Neural crest cell (in vitro differentiated cells): ENCODE measurements around the gene TMBIM1. TPM values are rescaled to one million over a fixed set of nuclear protein-coding genes. Genes with fewer than 3 reads are reported as not detected.
A peak's percentile ranks its signal among the peaks of the same experiment; 100 is the strongest.

Experiments
- DNase-seq: peaks from one replicate; pipeline ENCODE4 v3.0.0; 2021; ENCODE audit warnings: low read depth, mixed read lengths, low spot score
- H3K27ac Mint-ChIP-seq: one replicate; pipeline ENCODE4 v1.8.0; 2021; ENCODE audit warnings: mild to moderate bottlenecking, mixed read lengths; ENCODE audit not compliant: unreplicated experiment
- H3K27me3 Mint-ChIP-seq: 2 replicates; pipeline ENCODE4 v1.8.0; 2021; ENCODE audit warnings: low read depth, mild to moderate bottlenecking, mixed read lengths
- H3K36me3 Mint-ChIP-seq: 2 replicates; pipeline ENCODE4 v1.8.0; 2021; ENCODE audit warnings: low read depth, mild to moderate bottlenecking, mixed read lengths
- H3K4me1 Mint-ChIP-seq: 2 replicates; pipeline ENCODE4 v1.8.0; 2021; ENCODE audit warnings: mixed read lengths
- H3K4me3 Mint-ChIP-seq: one replicate; pipeline ENCODE4 v1.8.0; 2021; ENCODE audit warnings: mild to moderate bottlenecking, mixed read lengths
- H3K9me3 Mint-ChIP-seq: 2 replicates; pipeline ENCODE4 v1.8.0; 2021; ENCODE audit warnings: mixed read lengths
- CTCF ChIP-seq: fragments of 200-600 bp; sonication (generic); conservative IDR thresholded peaks from 2 replicates; pipeline ENCODE4 v1.5.0; 2021; ENCODE audit warnings: antibody characterized with exemption, mild to moderate bottlenecking
- total RNA-seq: library from RNA; stranded (reverse); gene quantifications from 2 replicates; pipeline ENCODE4 v1.2.1, GENCODE V29; 2021

Gene TMBIM1
- total RNA-seq, 1 donor from 2014 or later, result 8.5 TPM

- H3K9me3 Mint-ChIP-seq, result no peaks in the 10 kb centered on the region
- peak overlapping the region; percentile 92 for H3K27ac Mint-ChIP-seq
- H3K36me3 Mint-ChIP-seq, result no peaks in the 10 kb centered on the region
- TF ChIP-seq CTCF, result no peak
- H3K4me1 Mint-ChIP-seq, result peaks cover 12% of the 10 kb centered on the region
- H3K27me3 Mint-ChIP-seq, result no peaks in the 10 kb centered on the region
- no peak for DNase-seq
- H3K4me3 Mint-ChIP-seq, result peak overlapping the region; percentile 41
These were observed 30.7 kb downstream of the TMBIM1 start for GRCh38 chr2:218261423-218262236.

DNA sequence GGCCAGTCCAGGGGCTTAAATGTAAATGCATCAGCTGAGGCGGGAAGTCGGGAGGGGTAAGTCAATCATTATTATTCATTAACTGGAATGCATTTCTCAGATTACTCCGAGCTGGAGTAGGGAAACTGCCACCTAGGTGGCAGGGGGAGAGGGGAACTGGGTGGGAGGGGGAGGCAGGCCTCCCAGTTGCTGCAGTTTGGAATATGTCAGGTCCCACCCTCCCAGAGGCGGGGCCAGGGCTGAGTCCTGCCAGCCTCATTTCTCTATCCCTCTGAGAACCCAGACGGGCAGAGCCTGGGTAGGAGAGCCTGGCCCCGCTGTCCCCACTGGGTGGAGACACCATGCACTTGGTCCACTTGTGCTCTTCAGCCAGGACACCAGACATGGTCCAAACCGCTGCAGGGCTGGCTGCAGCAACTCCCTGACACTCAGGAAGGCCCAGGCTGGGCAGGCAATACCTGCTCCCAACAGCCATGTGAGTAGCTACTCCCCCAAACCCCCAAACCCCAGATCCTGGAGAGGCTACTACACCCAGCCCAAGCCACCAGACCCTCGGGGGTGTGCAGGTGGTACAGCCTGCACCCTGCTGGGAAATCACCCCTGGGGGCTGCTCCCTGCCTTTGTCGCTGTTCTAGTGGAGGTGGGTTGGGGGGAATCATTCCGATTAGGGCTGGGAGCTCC, 31.4 kb downstream of the TMBIM1 start, which contains the start of gene GPBAR1:
Gene GPBAR1, plus strand, starts transcription at position 274 of the 681 bp plus-strand sequence. CDS start 1,710 bp downstream, outside the sequence.
- Mint-ChIP-seq H3K36me3 (no peaks in the 10 kb centered on the region), H3K9me3 (no peaks in the 10 kb centered on the region), H3K27ac (peak within 1 kb of the TSS; percentile 92), H3K4me3 (peak within 1 kb of the TSS; percentile 57), H3K27me3 (no peaks in the 10 kb centered on the region), H3K4me1 (peaks cover 12% of the 10 kb centered on the region)
- DNase-seq, result no peak
- no peak for TF ChIP-seq CTCF

DNA sequence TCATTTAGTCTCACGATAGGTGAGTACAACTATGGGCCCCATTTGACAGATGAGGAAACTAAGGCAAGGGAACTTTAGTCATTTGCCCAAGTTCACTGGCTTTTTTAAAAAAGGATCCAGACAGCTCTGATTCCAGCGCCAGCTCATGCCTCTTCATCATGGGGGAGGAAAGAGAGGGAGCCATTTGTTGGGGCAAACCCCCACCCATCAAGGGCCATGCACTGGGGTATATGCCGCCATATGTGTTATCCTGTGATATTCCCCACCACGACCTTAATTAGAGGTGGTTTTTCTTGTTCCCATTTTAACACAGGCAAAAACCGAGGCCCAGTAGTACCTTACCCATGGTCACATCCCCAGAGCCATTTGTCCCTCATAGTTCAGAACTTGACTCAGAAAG, 32.1 kb downstream of the TMBIM1 start:
- Mint-ChIP-seq H3K4me3 (peak overlapping the region; percentile 57), H3K4me1 (peaks cover 12% of the 10 kb centered on the region), H3K27me3 (no peaks in the 10 kb centered on the region), H3K9me3 (no peaks in the 10 kb centered on the region), H3K36me3 (peaks cover 3% of the 10 kb centered on the region), H3K27ac (no peak overlapping the region)
- no peak for DNase-seq
- TF ChIP-seq CTCF, result no peak

DNA sequence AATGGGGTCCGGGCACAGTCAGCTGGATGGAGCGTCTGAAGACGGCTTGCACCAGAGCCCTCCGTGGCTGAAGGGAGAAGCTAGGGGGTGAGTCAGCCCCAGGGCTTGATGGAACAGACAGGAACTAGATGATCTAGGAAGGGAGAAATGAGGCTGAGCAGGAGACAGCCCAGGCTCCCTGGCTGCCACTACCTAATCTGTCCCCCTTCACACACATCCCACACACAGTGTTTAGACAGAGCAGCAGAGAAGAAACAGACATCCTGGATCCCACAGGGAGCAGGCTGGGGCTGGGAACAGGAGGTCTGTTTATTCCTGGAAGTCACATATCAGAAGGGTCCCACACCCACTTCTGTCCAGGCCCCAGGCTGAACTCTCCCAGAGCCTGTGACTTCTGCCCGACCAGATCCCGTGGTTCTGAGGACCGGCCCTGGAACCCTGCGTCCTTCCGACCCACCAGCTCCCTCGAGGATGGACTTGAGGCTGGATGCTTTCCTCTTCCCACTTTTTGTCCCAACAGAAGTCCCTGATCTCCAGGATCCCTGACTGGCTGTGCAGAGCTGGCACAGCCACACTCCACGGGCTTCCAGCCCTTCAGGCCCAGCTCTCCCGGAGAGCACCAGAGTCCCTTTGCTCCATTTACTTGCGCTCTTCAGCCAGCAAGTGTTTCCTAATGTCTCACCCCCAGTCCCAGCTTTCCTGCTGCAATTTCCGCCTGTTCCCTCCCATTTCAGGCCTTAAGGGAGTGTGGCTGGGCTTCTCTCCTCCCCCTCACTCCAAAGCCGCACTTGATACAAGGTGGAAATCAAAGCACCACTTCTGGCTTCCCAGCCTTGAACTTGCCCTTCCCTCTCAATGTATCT, 33.0 kb downstream of the TMBIM1 start:
- Mint-ChIP-seq H3K9me3 (no peaks in the 10 kb centered on the region), H3K4me3 (no peak overlapping the region), H3K36me3 (peaks cover 5% of the 10 kb centered on the region), H3K27ac (peak overlapping the region; percentile 86), H3K4me1 (peaks cover 12% of the 10 kb centered on the region), H3K27me3 (no peaks in the 10 kb centered on the region)
- DNase-seq, result no peak
- TF ChIP-seq CTCF, result no peak

GRCh38 chr2:218257390-218257981, 34.8 kb downstream of the TMBIM1 start:
- no peak overlapping the region for H3K27ac Mint-ChIP-seq
- DNase-seq, result peak; percentile 46

More at GRCh38 chr2:218257390-218257981, 34.8 kb downstream of the TMBIM1 start:
- H3K4me1 Mint-ChIP-seq, result peaks cover 12% of the 10 kb centered on the region
- peak; percentile 67 for TF ChIP-seq CTCF
- peaks cover 8% of the 10 kb centered on the region for H3K36me3 Mint-ChIP-seq
- no peaks in the 10 kb centered on the region for H3K9me3 Mint-ChIP-seq
- no peaks in the 10 kb centered on the region for H3K27me3 Mint-ChIP-seq
- H3K4me3 Mint-ChIP-seq, result no peak overlapping the region
